K562 (cell line): ENCODE results near the gene SIGLEC5. TPM values are rescaled to one million over a fixed set of nuclear protein-coding genes. Genes with fewer than 3 reads are reported as not detected.

Source experiments
- ADNP ChIP-seq: fragments of 200-800 bp; sonication (Bioruptor generic); IDR thresholded peaks from 2 replicates; pipeline ENCODE4 v1.6.1; 2016; ENCODE audit warnings: missing genetic modification characterization, missing compliant biosample characterization
- CBFA2T2 ChIP-seq: fragments of 450-650 bp; conservative IDR thresholded peaks from 2 replicates; pipeline ENCODE4 v1.6.1; 2017; ENCODE audit warnings: mild to moderate bottlenecking
- COPS2 ChIP-seq: fragments of 450-650 bp; conservative IDR thresholded peaks from 2 replicates; pipeline ENCODE4 v1.6.1; 2016; ENCODE audit warnings: mild to moderate bottlenecking, moderate library complexity
- NFE2L1 ChIP-seq: fragments of 450-650 bp; IDR thresholded peaks from 2 replicates; pipeline ENCODE4 v1.6.1; 2016; ENCODE audit warnings: missing genetic modification characterization, low read depth, mild to moderate bottlenecking, missing compliant biosample characterization, moderate library complexity, borderline replicate concordance
- RBBP5 ChIP-seq: fragments of 200-600 bp; sonication (generic); IDR thresholded peaks from 2 replicates; pipeline ENCODE4 v1.6.1; 2012; ENCODE audit warnings: borderline replicate concordance, mild to moderate bottlenecking, low read length, control low read depth, inconsistent platforms; ENCODE audit not compliant: insufficient read depth, poor library complexity, severe bottlenecking
- SAFB2 ChIP-seq: fragments of 200-400 bp; formaldehyde crosslinking; IDR thresholded peaks from 2 replicates; pipeline ENCODE4 v1.6.1; 2018; ENCODE audit warnings: borderline replicate concordance, low read length, low read depth, moderate library complexity; ENCODE audit not compliant: severe bottlenecking
- SMAD4 ChIP-seq: fragments of 250-450 bp; sonication (Bioruptor Pico); conservative IDR thresholded peaks from 2 replicates; pipeline ENCODE4 v1.8.0; 2021; ENCODE audit warnings: inconsistent platforms, mild to moderate bottlenecking, moderate library complexity
- SMARCC2 ChIP-seq: fragments of 450-650 bp; IDR thresholded peaks from 2 replicates; pipeline ENCODE4 v1.6.1; 2017; ENCODE audit warnings: antibody characterized with exemption, moderate library complexity, mild to moderate bottlenecking, low read depth
- SP2 ChIP-seq: IDR thresholded peaks from 2 replicates; pipeline ENCODE4 v1.6.1; 2011; ENCODE audit warnings: mild to moderate bottlenecking, low read depth, low read length, moderate library complexity; ENCODE audit not compliant: poor library complexity, severe bottlenecking; ENCODE audit errors: extremely low read depth
- SRSF7 ChIP-seq: fragments of 200-400 bp; formaldehyde crosslinking; optimal IDR thresholded peaks from 2 replicates; pipeline ENCODE3; 2017; ENCODE audit warnings: mild to moderate bottlenecking, low read depth, low read length
- ZNF134 ChIP-seq: fragments of 250-450 bp; sonication (Bioruptor Pico); conservative IDR thresholded peaks from 2 replicates; pipeline ENCODE4 v1.4.0; 2020
- ZNF766 ChIP-seq: fragments of 200-800 bp; sonication (Bioruptor generic); conservative IDR thresholded peaks from 2 replicates; pipeline ENCODE4 v1.6.1; 2016; ENCODE audit warnings: missing genetic modification characterization, missing compliant biosample characterization
- polyA plus RNA-seq, 8 experiments: library from polyadenylated mRNA; depleted of rRNA in 4 of 8; stranded (reverse) in 5 of 8; unstranded in 3 of 8; fragments of >200 nt; fragmentation: Nextera tagmentation in 2 of 8; fragmentation: Illumina TruSeq in 1 of 8; extraction: Ambion mirVana in 2 of 8; extraction: Trizol in 1 of 8; gene quantifications; 2 replicates each; pipeline versions ENCODE4 v1.2.1 to v1.2.3, GENCODE V29; 2011 to 2014; ENCODE audit warnings: inconsistent platforms in 1 of 8, missing spikeins in 1 of 8
- total RNA-seq, 7 experiments: library from RNA; depleted of rRNA in 6 of 7; stranded (reverse); fragments of >200 nt in 6 of 7; fragmentation: Illumina TruSeq in 2 of 7; extraction: Trizol in 2 of 7; gene quantifications; 2 replicates each; pipeline versions ENCODE4 v1.2.1 to v1.2.3, GENCODE V29; 2011 to 2021; ENCODE audit warnings: low replicate concordance in 1 of 7
- TF ChIP-seq, protein P1 (sequence below): sonication (generic); formaldehyde crosslinking; IDR thresholded peaks from 2 replicates; pipeline ENCODE4 v1.5.0; 2020; ENCODE audit warnings: missing genetic modification reagents
- TF ChIP-seq, protein P2 (sequence below): fragments of 450-650 bp; formaldehyde crosslinking; IDR thresholded peaks from 2 replicates; pipeline ENCODE4 v1.4.0; 2020; ENCODE audit warnings: mild to moderate bottlenecking, mixed read lengths
- TF ChIP-seq, protein P3 (sequence below): fragments of 250-450 bp; sonication (Bioruptor Pico); IDR thresholded peaks from 2 replicates; pipeline ENCODE4 v1.6.1; 2021; ENCODE audit warnings: mild to moderate bottlenecking
- TF ChIP-seq, protein P4 (sequence below): fragments of 450-650 bp; formaldehyde crosslinking; IDR thresholded peaks from 2 replicates; pipeline ENCODE4 v1.4.0; 2022; ENCODE audit warnings: missing genetic modification characterization
- TF ChIP-seq, protein P5 (sequence below): fragments of 450-650 bp; IDR thresholded peaks from 2 replicates; pipeline ENCODE4 v1.6.1; 2018; ENCODE audit not compliant: partially characterized antibody

SIGLEC5 gene
- total and polyA plus RNA-seq, 9 of the 15 experiments (the other 6 are each of a cell fraction or from before 2014, with no cell fraction given), result 0.14 TPM; not detected in 8

DNA sequence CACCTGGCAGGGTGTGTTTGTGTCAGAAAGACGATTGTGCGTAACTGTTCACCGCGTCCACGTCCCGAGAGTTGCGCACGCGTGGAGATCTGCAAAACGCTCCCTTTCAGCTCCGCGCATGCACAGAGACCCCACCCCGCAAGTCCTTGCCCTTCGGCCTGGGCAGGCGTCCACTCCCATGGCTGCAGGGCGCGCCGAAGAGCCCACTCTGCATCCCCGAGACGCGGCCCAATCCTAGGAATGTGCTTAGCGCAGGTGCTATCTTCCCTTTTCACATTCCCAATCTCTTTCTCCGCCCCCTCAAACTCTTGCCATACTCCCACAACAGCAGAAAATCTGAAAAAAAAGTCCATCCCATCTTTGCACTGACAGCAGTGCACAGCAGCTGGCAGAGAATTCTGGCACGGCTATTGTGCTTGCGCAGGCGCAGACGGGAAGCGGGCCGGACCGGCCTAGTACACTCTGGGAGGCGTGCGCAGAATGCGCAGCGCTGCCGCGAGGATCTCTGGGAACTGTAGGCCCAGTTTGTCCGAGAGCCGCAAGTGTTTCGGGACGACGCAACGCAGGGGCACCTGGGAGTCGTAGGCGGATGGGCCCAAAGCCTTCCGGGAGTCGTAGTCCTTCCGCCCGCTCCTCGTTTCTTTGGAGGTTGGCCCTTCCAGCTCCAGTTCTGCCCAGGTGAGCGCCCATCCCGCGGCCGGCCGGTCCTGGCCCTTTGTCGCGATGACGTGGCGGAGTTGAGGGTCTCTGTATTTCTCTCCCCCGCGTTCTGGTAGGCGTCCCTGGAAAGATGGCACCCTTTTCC is 36.0 kb downstream of the SIGLEC5 start (continued):
- TF ChIP-seq, protein P1, sequence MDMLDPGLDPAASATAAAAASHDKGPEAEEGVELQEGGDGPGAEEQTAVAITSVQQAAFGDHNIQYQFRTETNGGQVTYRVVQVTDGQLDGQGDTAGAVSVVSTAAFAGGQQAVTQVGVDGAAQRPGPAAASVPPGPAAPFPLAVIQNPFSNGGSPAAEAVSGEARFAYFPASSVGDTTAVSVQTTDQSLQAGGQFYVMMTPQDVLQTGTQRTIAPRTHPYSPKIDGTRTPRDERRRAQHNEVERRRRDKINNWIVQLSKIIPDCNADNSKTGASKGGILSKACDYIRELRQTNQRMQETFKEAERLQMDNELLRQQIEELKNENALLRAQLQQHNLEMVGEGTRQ (CRISPR knock-in tag), result no peak
- TF ChIP-seq NFE2L1 (tag) (no peak), SAFB2 (no peak), RBBP5 (no peak), ZNF134 (CRISPR knock-in tag) (no peak), COPS2 (no peak), ADNP (no peak), ZNF766 (CRISPR knock-in tag) (no peak; the same call in none of the 2 replicates), SMARCC2 (no peak), SRSF7 (no peak), SP2 (no peak), CBFA2T2 (no peak), SMAD4 (CRISPR knock-in tag) (no peak)
- TF ChIP-seq, protein P2, sequence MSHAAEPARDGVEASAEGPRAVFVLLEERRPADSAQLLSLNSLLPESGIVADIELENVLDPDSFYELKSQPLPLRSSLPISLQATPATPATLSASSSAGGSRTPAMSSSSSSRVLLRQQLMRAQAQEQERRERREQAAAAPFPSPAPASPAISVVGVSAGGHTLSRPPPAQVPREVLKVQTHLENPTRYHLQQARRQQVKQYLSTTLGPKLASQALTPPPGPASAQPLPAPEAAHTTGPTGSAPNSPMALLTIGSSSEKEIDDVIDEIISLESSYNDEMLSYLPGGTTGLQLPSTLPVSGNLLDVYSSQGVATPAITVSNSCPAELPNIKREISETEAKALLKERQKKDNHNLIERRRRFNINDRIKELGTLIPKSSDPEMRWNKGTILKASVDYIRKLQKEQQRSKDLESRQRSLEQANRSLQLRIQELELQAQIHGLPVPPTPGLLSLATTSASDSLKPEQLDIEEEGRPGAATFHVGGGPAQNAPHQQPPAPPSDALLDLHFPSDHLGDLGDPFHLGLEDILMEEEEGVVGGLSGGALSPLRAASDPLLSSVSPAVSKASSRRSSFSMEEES, result no peak
- TF ChIP-seq, protein P3, sequence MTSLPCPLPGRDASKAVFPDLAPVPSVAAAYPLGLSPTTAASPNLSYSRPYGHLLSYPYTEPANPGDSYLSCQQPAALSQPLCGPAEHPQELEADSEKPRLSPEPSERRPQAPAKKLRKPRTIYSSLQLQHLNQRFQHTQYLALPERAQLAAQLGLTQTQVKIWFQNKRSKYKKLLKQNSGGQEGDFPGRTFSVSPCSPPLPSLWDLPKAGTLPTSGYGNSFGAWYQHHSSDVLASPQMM (CRISPR knock-in tag), result no peak
- TF ChIP-seq, protein P4, sequence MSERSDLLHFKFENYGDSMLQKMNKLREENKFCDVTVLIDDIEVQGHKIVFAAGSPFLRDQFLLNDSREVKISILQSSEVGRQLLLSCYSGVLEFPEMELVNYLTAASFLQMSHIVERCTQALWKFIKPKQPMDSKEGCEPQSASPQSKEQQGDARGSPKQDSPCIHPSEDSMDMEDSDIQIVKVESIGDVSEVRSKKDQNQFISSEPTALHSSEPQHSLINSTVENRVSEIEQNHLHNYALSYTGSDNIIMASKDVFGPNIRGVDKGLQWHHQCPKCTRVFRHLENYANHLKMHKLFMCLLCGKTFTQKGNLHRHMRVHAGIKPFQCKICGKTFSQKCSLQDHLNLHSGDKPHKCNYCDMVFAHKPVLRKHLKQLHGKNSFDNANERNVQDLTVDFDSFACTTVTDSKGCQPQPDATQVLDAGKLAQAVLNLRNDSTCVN, result no peak
- TF ChIP-seq, protein P5, sequence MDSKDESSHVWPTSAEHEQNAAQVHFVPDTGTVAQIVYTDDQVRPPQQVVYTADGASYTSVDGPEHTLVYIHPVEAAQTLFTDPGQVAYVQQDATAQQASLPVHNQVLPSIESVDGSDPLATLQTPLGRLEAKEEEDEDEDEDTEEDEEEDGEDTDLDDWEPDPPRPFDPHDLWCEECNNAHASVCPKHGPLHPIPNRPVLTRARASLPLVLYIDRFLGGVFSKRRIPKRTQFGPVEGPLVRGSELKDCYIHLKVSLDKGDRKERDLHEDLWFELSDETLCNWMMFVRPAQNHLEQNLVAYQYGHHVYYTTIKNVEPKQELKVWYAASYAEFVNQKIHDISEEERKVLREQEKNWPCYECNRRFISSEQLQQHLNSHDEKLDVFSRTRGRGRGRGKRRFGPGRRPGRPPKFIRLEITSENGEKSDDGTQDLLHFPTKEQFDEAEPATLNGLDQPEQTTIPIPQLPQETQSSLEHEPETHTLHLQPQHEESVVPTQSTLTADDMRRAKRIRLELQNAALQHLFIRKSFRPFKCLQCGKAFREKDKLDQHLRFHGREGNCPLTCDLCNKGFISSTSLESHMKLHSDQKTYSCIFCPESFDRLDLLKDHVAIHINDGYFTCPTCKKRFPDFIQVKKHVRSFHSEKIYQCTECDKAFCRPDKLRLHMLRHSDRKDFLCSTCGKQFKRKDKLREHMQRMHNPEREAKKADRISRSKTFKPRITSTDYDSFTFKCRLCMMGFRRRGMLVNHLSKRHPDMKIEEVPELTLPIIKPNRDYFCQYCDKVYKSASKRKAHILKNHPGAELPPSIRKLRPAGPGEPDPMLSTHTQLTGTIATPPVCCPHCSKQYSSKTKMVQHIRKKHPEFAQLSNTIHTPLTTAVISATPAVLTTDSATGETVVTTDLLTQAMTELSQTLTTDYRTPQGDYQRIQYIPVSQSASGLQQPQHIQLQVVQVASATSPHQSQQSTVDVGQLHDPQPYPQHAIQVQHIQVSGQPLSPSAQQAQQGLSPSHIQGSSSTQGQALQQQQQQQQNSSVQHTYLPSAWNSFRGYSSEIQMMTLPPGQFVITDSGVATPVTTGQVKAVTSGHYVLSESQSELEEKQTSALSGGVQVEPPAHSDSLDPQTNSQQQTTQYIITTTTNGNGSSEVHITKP, result peak; percentile 67
